Middle frontal gyrus (tissue), 1 donor: ENCODE results near the gene COL5A1.

Source experiments
- DNase-seq: peaks from one replicate; pipeline ENCODE4 v3.0.0-alpha.2; 2015; ENCODE audit warnings: low spot score; ENCODE audit errors: extremely low spot score

The COL5A1 gene

GRCh38 chr9:134888603-134889190 is 247.1 kb downstream of the COL5A1 start:
- no peak for DNase-seq

- DNase-seq: no peak
These were observed 248.0 kb downstream of the COL5A1 start for GRCh38 chr9:134889386-134890154.

DNA sequence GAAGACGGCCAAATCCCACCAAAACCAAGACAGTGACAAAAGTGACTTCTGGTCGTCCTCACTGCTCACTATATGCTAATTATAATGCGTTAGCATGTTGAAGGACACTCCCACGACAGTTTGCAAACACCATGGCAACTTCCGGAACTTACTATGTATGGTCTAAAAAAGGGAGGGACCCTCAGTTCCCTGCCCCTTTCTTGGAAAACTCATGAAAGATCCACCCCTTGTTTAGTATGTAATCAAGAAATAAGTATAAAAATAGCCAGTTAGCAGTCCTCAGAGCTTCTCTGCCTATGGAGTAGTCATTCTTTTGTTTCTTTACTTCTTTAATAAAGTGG is 248.5 kb downstream of the COL5A1 start:
- no peak for DNase-seq

GRCh38 chr9:134891053-134891452 is 249.4 kb downstream of the COL5A1 start:
- no peak for DNase-seq

- no peak for DNase-seq
These were observed 250.1 kb downstream of the COL5A1 start for GRCh38 chr9:134891713-134892112.

DNA sequence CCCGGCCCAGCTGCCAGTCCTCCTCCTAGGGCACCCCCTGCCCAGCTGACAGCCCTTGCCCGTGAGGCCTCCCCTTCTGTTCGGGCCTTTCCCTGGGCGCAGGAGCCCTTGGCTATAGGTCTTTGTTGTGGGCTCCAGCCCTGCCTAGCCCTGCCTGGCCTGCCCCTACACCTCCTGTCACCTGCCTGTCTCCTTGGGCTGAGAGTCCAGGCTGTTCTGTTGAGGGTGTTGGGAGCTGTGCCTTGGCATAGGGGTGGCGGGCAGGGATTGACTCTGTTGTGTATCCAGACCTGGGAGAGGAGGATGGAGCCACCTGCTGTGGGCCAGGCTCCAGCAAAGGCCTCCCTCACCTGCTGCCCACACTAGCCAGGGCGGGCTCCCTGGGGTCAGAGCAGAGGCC is 250.6 kb downstream of the COL5A1 start:
- DNase-seq: no peak

DNA sequence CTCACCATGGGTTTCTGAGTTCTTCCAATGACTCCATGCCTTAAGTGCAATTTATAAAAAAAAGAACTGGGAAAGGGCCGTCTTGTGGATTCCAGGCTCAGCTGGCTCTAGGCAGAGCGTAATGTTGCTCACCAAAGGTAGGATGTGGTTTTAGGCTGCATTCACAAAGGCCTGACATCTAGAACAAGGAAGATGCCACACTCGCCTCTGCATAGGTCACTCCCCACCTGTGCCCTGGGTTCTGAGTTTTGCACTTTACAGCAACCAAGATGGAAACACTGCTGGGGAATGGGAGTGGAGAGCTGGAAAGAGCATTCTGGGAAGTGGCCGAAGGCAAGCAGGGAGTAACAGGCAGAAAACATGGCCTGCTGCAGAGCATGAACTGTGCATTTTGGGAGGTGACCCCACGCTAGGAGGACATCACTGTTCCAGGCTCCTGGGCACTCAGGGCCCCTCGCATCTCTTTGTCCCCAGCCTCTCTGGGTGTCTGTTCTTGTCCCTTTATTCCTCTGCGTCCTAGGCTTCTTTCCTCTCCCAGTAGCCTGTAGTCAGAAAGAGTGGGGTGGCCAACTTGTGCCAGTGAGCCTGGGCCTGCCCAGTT is 251.3 kb downstream of the COL5A1 start:
- DNase-seq: no peak
